ENCODE measurements around the gene HEMK1.

DNA sequence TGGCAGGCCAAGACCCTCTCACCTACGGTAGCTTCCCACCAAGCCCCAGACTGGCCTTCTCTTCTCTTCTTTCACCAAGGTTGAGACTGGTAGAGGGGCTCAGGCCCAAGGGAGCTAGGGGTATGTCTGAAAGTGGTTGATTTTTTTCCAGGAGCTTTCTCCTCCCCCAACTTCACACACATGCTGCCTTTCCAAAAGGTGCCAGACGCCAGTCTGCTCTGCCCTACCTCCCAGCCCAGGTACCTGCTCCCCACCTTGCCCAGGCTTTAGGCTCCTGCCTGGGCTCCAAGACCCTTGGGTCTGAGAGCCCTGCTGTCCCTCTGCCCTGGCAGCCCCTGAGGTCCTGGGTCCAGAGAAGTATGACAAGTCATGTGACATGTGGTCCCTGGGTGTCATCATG lies 76.1 kb downstream of the HEMK1 start:
- TF ChIP-seq, protein P1, sequence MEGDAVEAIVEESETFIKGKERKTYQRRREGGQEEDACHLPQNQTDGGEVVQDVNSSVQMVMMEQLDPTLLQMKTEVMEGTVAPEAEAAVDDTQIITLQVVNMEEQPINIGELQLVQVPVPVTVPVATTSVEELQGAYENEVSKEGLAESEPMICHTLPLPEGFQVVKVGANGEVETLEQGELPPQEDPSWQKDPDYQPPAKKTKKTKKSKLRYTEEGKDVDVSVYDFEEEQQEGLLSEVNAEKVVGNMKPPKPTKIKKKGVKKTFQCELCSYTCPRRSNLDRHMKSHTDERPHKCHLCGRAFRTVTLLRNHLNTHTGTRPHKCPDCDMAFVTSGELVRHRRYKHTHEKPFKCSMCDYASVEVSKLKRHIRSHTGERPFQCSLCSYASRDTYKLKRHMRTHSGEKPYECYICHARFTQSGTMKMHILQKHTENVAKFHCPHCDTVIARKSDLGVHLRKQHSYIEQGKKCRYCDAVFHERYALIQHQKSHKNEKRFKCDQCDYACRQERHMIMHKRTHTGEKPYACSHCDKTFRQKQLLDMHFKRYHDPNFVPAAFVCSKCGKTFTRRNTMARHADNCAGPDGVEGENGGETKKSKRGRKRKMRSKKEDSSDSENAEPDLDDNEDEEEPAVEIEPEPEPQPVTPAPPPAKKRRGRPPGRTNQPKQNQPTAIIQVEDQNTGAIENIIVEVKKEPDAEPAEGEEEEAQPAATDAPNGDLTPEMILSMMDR (IDR thresholded peaks at IDR 0.05), result no peak
- no peak for TF ChIP-seq EZH2 (IDR thresholded peaks at IDR 0.05; ENCODE audit: borderline replicate concordance, insufficient read depth, low read depth, low read length, poor library complexity, severe bottlenecking)

Measured in B cell (primary cell).